DND-41 (cell line): ENCODE data around the gene MCCC2.

Experiments
- CTCF ChIP-seq: IDR thresholded peaks from 2 replicates; pipeline ENCODE4 v1.5.1; 2012; ENCODE audit warnings: borderline replicate concordance, low read length, moderate library complexity, mild to moderate bottlenecking; ENCODE audit not compliant: poor library complexity, severe bottlenecking; ENCODE audit errors: extremely low read depth
- EZH2 ChIP-seq: IDR thresholded peaks from 3 replicates; pipeline ENCODE4 v1.6.1; 2012; ENCODE audit warnings: borderline replicate concordance, low read depth, mild to moderate bottlenecking, moderate library complexity, low read length, inconsistent platforms; ENCODE audit not compliant: severe bottlenecking

DNA sequence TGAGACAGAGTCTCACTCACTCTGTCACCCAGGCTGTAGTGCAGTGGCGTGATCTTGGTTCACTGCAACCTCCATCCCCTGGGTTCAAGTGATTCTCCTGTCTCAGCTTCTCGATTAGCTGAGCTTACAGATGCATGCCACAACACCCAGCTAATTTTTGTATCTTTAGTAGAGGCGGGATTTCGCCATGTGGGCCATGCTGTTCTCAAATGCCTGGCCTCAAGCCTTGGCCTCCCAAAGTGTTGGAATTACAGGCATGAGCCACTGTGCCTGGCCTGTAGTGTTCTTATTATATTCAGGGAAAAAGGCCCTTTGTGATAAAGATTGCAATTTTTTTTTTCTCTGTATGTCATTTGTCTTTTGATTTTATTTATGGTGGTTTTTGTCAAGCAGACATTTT is 24.0 kb upstream of the MCCC2 start:
- TF ChIP-seq CTCF (no peak), EZH2 (no peak)
